Activated CD8-positive, alpha-beta memory T cell treated with anti-CD3 and anti-CD28 coated beads for 24 hours (primary cell): ENCODE results near the gene GDPD1.
A peak's percentile ranks its signal among the peaks of the same experiment; 100 is the strongest.
"Not testable (repeated sequence)": the region's sequence is repeated elsewhere in the genome, so short reads cannot be mapped to it uniquely, and the experiment has no call there.

ENCODE experiments used
- DNase-seq: peaks from one replicate; pipeline ENCODE4 v3.0.0-alpha.2; 2020

The GDPD1 gene

GRCh38 chr17:59220328-59221158 lies at the start of gene GDPD1:
Gene GDPD1 (plus strand): TSS chr17:59220511. CDS start chr17:59220610, 99 bp downstream.
- DNase-seq = peak; percentile 97

DNA sequence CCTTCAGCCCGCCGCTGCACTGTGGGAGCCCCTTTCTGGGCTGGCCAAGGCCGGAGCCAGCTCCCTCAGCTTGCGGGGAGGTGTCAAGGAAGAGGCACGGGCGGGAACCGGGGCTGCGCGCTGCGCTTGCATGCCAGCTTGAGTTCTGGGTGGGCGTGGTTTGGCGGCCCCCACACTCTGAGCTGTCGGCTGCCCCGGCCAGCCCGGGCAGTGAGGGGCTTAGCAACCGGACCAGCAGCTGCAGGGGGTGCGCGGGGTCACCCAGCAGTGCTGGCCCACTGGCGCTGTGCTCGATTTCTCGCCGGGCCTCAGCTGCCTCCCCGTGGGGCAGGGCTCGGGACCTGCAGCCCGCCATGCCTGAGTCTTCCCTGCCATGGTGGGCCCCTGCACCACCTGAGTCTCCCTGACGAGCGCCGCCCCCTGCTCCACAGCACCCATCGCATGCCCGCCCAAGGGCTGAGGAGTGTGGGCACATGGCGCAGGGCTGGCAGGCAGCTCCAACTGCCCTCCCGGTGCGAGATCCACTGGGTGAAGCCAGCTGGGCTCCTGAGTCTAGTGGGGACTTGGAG lies 47.8 kb upstream of the GDPD1 start:
- DNase-seq = no peak

DNA sequence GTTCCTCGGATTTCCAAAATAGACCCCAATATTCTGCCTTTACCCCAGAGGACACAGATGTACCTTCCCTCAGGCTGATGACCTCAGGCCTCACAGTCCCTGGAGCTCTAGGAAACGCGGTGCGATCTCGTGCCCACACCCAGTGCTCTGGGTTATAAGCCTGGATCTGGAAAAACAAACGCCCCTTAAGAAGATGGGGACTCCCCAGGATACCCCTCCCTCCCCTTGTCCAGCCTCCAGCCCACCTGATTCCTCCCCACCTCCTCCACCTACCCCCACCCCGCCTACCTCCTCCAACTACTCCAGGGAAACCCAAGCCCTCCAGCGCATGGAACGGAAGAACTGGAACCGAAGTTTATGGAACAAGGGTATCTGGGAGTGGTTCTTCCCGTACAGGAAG lies 45.6 kb upstream of the GDPD1 start:
- DNase-seq = no peak

DNA sequence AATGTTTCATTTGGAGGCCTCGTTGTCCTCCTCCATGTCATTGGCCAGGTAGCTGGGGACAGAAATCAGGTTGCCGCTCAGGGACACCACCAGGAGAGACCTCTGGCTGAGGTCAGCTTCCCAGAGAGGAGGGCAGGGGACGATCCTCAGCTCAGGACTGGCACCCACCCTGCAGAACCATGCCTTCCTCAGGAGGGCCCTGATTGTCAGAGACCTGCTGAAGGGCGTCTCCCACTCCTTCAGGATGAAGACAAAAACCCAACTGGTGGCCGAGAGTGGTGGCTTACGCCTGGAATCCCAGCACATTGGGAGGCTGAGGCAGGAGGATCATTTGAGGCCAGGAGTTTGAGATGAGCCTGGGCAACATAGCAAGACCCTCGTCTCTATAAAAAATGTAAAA lies 45.2 kb upstream of the GDPD1 start:
- no peak for DNase-seq

GRCh38 chr17:59178266-59178985 lies 41.9 kb upstream of the GDPD1 start:
- no peak for DNase-seq

GRCh38 chr17:59179601-59180000 lies 40.7 kb upstream of the GDPD1 start:
- not testable (repeated sequence) for DNase-seq

DNA sequence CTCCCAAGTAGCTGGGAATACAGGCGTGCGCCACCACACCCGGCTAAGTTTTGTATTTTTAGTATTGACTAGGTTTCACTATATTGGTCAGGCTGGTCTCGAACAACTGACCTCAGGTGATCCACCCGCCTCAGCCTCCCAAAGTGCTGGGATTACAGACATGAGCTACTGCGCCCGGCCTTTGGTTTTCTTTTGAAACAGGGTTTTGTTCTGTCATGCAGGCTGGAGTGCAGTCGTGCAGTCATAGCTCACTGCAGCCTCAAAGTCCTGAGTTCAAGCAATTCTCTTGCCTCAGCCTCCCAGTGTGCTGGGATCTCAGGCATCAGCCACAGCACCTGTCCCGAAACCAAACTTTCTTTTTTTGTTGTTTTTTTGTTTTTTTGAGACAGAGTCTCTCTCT lies 39.7 kb upstream of the GDPD1 start:
- DNase-seq = no peak

DNA sequence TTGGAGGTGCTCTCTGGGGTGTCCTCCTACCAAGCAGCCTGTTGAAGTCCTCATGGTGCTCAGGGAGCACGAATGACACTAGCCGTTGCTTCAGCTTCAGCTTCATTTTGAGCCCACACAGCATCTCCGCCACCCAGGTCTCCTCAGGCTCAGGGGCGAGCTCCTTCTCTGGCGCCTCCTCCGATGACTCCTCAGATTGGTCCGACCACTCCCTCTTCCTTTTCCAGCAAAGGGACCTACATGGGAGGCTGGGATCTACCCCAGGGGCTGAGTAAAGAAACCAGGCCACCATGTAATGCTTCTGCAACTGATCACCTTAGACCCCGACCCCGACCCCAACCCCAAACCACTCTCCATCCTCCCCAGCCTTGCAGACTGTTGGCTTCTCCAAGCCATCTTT lies 38.8 kb upstream of the GDPD1 start:
- no peak for DNase-seq

- no peak for DNase-seq
Observed at GRCh38 chr17:59185997-59186396, 34.3 kb upstream of the GDPD1 start.

DNA sequence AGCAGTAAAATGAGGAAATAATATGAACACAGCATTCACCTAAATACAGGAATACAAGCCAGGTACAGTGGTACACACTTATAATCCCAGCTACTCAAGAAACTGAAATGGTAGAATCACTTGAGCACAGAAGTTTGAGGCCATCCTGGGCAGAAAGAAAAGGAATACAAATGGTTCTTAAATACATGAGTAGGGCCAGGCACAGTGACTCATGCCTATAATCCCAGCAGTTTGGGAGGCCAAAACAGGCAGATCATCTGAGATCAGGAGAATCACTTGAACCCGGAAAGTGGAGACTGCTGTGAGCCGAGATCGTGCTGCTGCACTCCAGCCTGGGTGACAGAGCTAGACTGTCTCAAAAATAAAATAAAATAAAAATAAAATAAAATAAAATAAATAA lies 33.5 kb upstream of the GDPD1 start:
- no peak for DNase-seq

- no peak for DNase-seq
Observed at GRCh38 chr17:59190806-59191205, 29.5 kb upstream of the GDPD1 start.

DNA sequence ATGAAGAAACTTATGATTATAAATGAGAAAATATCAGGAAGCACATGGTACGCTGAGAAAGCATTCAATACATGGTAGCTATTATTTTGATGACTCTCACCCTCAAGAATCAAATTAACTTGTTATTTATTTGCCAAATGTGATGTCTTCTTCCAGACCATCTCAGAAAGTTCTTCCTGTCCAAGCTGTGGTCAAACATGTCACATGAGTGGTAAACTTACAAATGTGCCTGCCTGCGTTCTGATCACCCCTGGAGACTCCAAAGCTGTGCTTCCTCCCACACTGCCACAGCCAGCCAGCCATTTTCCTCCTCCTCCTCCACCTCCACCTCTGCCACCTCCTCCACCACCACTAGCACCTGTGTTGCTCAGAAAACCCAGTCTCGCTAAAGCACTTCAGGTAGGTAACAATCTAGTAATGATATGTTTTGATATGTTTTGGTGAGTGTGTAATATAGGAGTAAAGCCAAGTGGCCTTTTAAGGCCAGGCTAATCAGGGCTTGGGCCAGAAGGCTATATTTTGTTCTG lies 26.9 kb upstream of the GDPD1 start:
- DNase-seq = no peak

DNA sequence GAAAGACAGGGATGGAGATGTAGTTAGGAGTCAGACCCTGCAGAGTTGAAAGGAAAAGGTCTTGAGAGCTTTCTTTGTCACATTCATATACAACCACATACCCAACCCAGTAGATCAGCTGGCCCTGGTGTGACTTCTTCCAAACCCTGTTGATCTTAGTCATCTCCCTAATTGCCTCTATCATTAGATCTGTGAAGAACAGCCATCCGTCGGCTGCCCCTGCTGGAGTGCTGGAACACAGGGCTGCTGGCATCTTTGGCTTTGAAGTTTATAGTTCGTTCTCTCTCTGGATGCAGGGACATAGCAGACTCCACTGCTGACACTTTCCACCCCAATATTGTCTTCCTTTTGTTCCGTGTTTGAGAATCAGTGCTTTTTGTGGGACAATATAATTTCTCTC lies 20.9 kb upstream of the GDPD1 start:
- DNase-seq = no peak

DNA sequence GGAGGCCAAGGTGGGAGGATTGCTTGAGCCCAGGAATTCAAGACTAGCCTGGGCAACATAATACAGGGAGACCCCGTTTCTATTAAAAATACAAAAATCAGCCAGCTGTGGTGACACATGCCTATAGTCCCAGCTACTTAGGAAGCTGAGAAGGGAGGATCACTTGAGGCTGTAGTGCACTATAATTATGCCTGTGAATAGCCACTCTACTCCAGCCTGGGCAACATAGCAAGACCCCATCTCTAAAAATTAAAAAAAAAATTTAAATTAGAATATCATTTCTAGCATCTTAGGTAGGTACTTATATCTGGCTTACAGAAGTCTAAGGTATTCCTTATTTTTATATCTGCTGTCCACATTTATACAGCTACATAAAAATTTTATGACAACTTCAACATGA lies 18.0 kb upstream of the GDPD1 start:
- DNase-seq = no peak

- DNase-seq = no peak
Observed at GRCh38 chr17:59219370-59219769, 941 bp upstream of the GDPD1 start.

DNA sequence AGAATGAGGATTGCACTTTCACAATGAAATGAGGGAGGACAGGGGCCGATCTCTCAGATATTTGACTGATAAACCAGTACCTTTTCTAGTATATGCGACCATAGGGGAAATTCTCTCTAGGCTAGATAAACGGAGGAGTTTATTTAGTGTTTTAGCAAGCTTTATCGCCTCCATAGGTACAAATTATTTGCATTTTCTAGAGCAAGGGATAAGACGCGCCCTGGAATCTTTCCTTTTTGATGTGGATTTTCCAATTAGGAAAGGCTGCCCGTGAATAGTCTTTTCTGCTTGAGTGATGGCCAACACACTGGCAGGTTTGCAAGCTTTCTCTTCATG lies 351 bp upstream of the GDPD1 start:
- DNase-seq = no peak

- no peak for DNase-seq
Observed at GRCh38 chr17:59221159-59221847, 992 bp downstream of the GDPD1 start.

- no peak for DNase-seq
Observed at GRCh38 chr17:59223813-59224212, 3.5 kb downstream of the GDPD1 start.

GRCh38 chr17:59228588-59228987 lies 8.3 kb downstream of the GDPD1 start:
- not testable (repeated sequence) for DNase-seq

- DNase-seq = no peak
Observed at GRCh38 chr17:59230764-59231163, 10.5 kb downstream of the GDPD1 start.

DNA sequence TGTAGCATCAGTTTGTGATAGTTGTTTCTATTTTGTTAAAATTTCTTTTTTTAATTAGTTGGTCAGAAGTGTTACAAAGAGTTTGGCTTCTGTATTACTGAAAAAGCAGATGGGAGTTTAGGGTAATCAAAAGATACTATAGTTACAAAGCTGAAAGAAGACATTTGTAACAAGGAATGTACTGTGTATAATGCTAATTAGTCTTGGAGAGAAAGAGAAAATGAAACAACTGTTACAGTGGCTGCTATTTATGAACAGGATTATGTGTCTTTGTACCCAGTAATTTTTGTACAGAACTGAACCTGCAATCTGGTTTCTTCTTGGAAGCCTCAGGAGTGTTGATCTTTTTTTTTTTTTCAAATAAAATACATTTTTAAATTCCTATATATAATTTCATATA lies 14.3 kb downstream of the GDPD1 start:
- no peak for DNase-seq

GRCh38 chr17:59238906-59239305 lies 18.6 kb downstream of the GDPD1 start:
- no peak for DNase-seq

DNA sequence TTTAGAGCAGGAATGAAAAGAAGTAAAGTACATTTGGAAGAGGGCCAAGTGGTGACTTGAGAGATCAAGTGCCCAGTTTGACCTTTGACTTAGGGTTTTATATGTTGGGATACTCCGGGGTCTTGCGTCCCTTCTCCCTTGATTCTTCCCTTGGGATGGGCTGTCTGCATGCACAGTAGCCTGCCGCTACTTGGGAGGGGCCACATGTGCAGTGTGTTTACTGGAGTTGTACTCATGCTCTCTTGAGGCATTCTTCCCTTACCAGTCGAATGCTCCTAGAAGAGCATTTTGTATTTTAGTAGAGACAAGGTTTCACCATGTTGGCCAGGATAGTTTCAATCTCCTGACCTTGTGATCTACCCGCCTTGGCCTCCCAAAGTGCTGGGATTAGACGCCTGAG lies 23.8 kb downstream of the GDPD1 start:
- no peak for DNase-seq
